Measurements from ENCODE around the gene RNF149.

The RNF149 gene

GRCh38 chr2:101302016-101302415 is 6.5 kb downstream of the RNF149 start:
- DNase-seq (ENCODE audit: insufficient read length, low spot score), result no peak
- no peak for FAIRE-seq
- TF ChIP-seq PAX5 (IDR thresholded peaks at IDR 0.05; ENCODE audit: insufficient read depth, low read length, severe bottlenecking), result no peak
- no peak for TF ChIP-seq POU2F2 (IDR thresholded peaks at IDR 0.05; ENCODE audit: low read depth, low read length)
- no peak for TF ChIP-seq POLR2A (IDR thresholded peaks at IDR 0.05; ENCODE audit: low read depth, low read length)
- no peak for TF ChIP-seq SPI1 (IDR thresholded peaks at IDR 0.05; ENCODE audit: low read depth, low read length)
- no peak for TF ChIP-seq POLR2AphosphoS5 (IDR thresholded peaks at IDR 0.05; ENCODE audit: low read depth, low read length)
- no peak for TF ChIP-seq TAF1 (IDR thresholded peaks at IDR 0.05; ENCODE audit: low read depth, low read length)

DNA sequence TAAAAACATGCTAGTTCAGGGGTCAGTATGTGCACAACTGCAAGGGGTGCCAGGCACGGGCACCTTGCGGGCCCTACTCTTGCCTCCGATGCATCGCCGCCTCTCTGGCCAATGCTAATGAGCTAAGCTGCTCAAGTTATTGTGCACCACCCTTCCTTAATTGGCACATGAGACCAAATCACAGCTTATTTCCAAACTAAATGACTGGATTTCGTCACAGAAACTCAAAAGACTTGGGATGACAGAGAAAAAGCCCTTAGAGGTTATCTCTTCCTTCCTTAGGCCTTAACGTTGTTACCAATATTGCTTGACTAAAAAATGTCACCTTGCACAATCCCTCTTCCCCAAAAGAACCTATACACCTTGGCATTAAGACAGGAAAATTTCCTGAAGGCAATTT is 7.7 kb downstream of the RNF149 start:
- TF ChIP-seq POU2F2 (IDR thresholded peaks at IDR 0.05; ENCODE audit: low read depth, low read length) (no peak), POLR2A (IDR thresholded peaks at IDR 0.05; ENCODE audit: low read depth, low read length) (no peak), PAX5 (IDR thresholded peaks at IDR 0.05; ENCODE audit: insufficient read depth, low read length, severe bottlenecking) (no peak), SPI1 (IDR thresholded peaks at IDR 0.05; ENCODE audit: low read depth, low read length) (no peak), TAF1 (IDR thresholded peaks at IDR 0.05; ENCODE audit: low read depth, low read length) (no peak), POLR2AphosphoS5 (IDR thresholded peaks at IDR 0.05; ENCODE audit: low read depth, low read length) (no peak)
- FAIRE-seq (no peak), DNase-seq (ENCODE audit: insufficient read length, low spot score) (no peak)

GRCh38 chr2:101300164-101300563 is 8.3 kb downstream of the RNF149 start:
- FAIRE-seq (no peak), DNase-seq (ENCODE audit: insufficient read length, low spot score) (no peak)
- TF ChIP-seq POU2F2 (IDR thresholded peaks at IDR 0.05; ENCODE audit: low read depth, low read length) (no peak), SPI1 (IDR thresholded peaks at IDR 0.05; ENCODE audit: low read depth, low read length) (peak; percentile 18; the same call in 1 of the 2 replicates)

DNA sequence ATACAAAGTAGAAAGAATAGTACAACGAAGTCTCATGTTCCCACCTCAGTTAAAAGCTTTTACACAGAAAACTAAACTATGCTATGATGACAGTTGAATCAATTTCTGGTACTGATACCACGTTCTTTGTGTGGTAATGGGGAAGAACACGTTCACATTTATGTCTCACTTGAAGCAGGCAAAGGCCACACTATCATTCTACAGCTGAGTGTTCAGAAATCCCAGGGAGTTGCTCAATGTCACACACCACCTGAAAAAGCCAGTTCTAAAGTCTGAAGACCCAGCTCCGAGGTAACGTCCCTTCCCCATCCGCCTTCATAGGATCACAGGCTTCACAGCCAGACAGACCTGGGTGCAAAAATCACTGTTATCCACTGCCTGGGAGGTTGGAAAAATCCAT is 8.9 kb downstream of the RNF149 start:
- FAIRE-seq (no peak), DNase-seq (ENCODE audit: insufficient read length, low spot score) (no peak)
- TF ChIP-seq PAX5 (IDR thresholded peaks at IDR 0.05; ENCODE audit: insufficient read depth, low read length, severe bottlenecking) (no peak), TAF1 (IDR thresholded peaks at IDR 0.05; ENCODE audit: low read depth, low read length) (no peak), POU2F2 (IDR thresholded peaks at IDR 0.05; ENCODE audit: low read depth, low read length) (no peak), SPI1 (IDR thresholded peaks at IDR 0.05; ENCODE audit: low read depth, low read length) (no peak), POLR2AphosphoS5 (IDR thresholded peaks at IDR 0.05; ENCODE audit: low read depth, low read length) (no peak), POLR2A (IDR thresholded peaks at IDR 0.05; ENCODE audit: low read depth, low read length) (no peak)

DNA sequence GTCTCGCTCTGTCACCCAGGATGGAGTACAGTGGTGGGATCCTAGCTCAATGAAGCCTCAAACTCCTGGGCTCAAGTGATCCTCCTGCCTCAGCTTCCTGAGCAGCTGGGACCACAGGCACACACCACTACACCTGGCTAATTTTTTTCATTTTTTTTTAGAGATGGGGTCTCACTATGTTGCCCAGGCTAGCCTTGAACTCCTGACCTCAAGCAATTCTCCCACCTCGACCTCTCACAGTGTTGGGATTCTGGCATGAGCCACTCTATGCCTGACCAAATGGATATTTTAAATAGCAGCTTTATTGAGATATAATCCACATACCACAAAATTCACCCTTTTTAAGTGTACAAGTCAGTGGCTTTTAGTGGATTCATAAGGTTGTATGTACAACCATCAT is 11.1 kb downstream of the RNF149 start:
- FAIRE-seq (no peak), DNase-seq (ENCODE audit: insufficient read length, low spot score) (no peak)
- TF ChIP-seq SPI1 (IDR thresholded peaks at IDR 0.05; ENCODE audit: low read depth, low read length) (no peak), PAX5 (IDR thresholded peaks at IDR 0.05; ENCODE audit: insufficient read depth, low read length, severe bottlenecking) (no peak), POU2F2 (IDR thresholded peaks at IDR 0.05; ENCODE audit: low read depth, low read length) (no peak), POLR2AphosphoS5 (IDR thresholded peaks at IDR 0.05; ENCODE audit: low read depth, low read length) (no peak), POLR2A (IDR thresholded peaks at IDR 0.05; ENCODE audit: low read depth, low read length) (no peak)

DNA sequence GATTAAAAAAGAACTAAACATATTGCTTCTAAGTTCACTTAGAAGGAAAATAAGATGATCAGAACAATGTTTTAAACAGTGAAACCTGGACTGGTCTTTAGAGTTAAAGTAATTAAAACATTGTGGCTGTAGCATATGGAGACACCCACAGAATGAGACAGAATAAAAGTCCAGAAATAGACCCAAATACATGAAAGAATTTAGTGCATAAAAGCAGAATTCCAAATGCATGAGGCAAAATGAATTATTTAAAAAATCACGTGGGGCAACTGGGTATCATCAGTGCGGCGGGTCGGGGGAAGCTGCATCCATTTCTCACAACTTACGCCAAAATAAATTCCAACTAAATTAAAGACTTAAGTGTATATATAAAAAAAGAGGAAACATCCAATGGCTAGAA is 12.1 kb downstream of the RNF149 start:
- DNase-seq (ENCODE audit: insufficient read length, low spot score) (no peak), FAIRE-seq (no peak)
- TF ChIP-seq PAX5 (IDR thresholded peaks at IDR 0.05; ENCODE audit: insufficient read depth, low read length, severe bottlenecking) (no peak), POU2F2 (IDR thresholded peaks at IDR 0.05; ENCODE audit: low read depth, low read length) (no peak), POLR2A (IDR thresholded peaks at IDR 0.05; ENCODE audit: low read depth, low read length) (no peak), POLR2AphosphoS5 (IDR thresholded peaks at IDR 0.05; ENCODE audit: low read depth, low read length) (no peak), SPI1 (IDR thresholded peaks at IDR 0.05; ENCODE audit: low read depth, low read length) (no peak), TAF1 (IDR thresholded peaks at IDR 0.05; ENCODE audit: low read depth, low read length) (no peak)

DNA sequence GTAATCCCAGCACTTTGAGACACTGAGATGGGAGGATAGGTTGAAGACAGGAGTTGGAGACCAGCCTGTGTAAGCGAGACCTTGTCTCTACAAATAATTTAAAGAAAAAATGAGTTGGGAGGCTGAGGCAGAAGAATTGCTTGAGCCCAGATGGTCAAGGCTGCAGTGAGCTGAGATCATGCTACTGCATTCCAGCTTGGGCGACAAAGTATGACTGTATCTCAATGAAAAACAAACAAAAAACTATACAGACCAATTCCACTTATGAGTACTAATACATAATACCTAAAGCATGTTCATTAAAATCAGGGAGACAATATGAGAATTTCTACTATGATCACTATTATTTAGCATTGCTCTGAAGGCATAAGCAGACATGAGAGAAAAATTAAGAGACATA is 12.6 kb downstream of the RNF149 start:
- FAIRE-seq, result no peak
- no peak for TF ChIP-seq POLR2A (IDR thresholded peaks at IDR 0.05; ENCODE audit: low read depth, low read length)
- TF ChIP-seq POLR2AphosphoS5 (IDR thresholded peaks at IDR 0.05; ENCODE audit: low read depth, low read length), result no peak
- TF ChIP-seq PAX5 (IDR thresholded peaks at IDR 0.05; ENCODE audit: insufficient read depth, low read length, severe bottlenecking), result no peak
- no peak for TF ChIP-seq POU2F2 (IDR thresholded peaks at IDR 0.05; ENCODE audit: low read depth, low read length)
- no peak for TF ChIP-seq SPI1 (IDR thresholded peaks at IDR 0.05; ENCODE audit: low read depth, low read length)
- no peak for TF ChIP-seq TAF1 (IDR thresholded peaks at IDR 0.05; ENCODE audit: low read depth, low read length)
- no peak for DNase-seq (ENCODE audit: insufficient read length, low spot score)

DNA sequence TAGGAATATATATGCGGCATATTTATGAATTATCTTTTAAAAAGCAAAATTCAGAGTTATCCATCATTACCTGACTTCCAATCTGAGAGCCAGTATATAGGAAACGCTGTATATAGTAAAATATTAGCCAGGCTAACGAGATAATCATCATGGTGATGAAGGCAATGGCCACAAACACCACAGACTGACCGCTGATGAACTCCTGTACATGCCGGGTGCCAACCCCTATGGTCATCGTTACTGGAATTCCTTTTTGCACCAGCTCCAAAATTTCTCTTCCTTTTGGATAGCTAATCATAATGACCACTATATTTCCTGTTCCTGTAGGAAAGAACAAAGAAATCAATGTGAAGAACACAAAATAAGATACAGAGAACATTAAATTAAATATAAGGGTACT is 13.6 kb downstream of the RNF149 start:
- no peak for TF ChIP-seq TAF1 (IDR thresholded peaks at IDR 0.05; ENCODE audit: low read depth, low read length)
- TF ChIP-seq POLR2AphosphoS5 (IDR thresholded peaks at IDR 0.05; ENCODE audit: low read depth, low read length), result no peak
- no peak for TF ChIP-seq SPI1 (IDR thresholded peaks at IDR 0.05; ENCODE audit: low read depth, low read length)
- no peak for TF ChIP-seq POLR2A (IDR thresholded peaks at IDR 0.05; ENCODE audit: low read depth, low read length)
- no peak for TF ChIP-seq PAX5 (IDR thresholded peaks at IDR 0.05; ENCODE audit: insufficient read depth, low read length, severe bottlenecking)
- TF ChIP-seq POU2F2 (IDR thresholded peaks at IDR 0.05; ENCODE audit: low read depth, low read length), result no peak
- FAIRE-seq (no peak), DNase-seq (ENCODE audit: insufficient read length, low spot score) (no peak)

DNA sequence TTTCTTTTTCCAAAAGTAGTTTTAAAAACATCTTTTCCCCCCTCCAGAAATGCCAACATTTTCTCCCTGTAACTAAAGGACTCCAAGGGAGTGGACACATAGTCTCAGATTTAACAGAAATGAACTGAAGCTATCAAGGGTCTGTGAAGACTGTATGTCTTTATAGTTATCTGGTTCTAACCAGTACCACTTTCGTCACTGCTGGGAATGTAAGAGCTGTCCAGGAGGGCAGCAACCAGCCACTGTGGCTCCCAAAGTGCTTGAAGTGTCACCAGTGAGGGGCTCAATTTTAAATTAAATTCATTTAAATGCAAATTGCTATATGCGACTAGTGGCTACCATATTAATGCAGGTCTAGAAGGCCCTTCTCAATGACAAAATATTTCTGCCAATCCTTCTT is 15.0 kb downstream of the RNF149 start:
- TF ChIP-seq TAF1 (IDR thresholded peaks at IDR 0.05; ENCODE audit: low read depth, low read length) (no peak), POLR2A (IDR thresholded peaks at IDR 0.05; ENCODE audit: low read depth, low read length) (no peak), POLR2AphosphoS5 (IDR thresholded peaks at IDR 0.05; ENCODE audit: low read depth, low read length) (no peak), SPI1 (IDR thresholded peaks at IDR 0.05; ENCODE audit: low read depth, low read length) (no peak), PAX5 (IDR thresholded peaks at IDR 0.05; ENCODE audit: insufficient read depth, low read length, severe bottlenecking) (no peak), POU2F2 (IDR thresholded peaks at IDR 0.05; ENCODE audit: low read depth, low read length) (no peak)
- FAIRE-seq (no peak), DNase-seq (ENCODE audit: insufficient read length, low spot score) (no peak)

DNA sequence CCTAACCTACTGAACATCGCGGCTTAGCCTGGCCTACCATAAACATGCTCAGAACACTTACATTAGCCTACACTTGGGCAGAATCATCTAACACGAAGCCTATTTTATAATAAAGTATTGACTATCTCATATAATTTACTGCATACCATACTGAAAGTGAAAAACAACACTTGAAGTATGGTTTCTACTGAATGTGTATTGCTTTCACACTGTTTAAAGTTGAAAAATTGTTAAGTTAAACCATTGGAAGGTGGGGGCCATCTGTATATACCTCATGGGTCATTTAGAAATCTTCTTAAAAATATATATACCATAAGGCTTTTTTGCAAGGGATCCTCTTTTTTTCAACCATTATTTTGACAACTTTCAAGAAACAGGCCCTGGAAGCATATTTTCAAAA is 16.5 kb downstream of the RNF149 start:
- TF ChIP-seq PAX5 (IDR thresholded peaks at IDR 0.05; ENCODE audit: insufficient read depth, low read length, severe bottlenecking) (no peak), SPI1 (IDR thresholded peaks at IDR 0.05; ENCODE audit: low read depth, low read length) (no peak), POLR2AphosphoS5 (IDR thresholded peaks at IDR 0.05; ENCODE audit: low read depth, low read length) (no peak), TAF1 (IDR thresholded peaks at IDR 0.05; ENCODE audit: low read depth, low read length) (no peak), POU2F2 (IDR thresholded peaks at IDR 0.05; ENCODE audit: low read depth, low read length) (no peak), POLR2A (IDR thresholded peaks at IDR 0.05; ENCODE audit: low read depth, low read length) (no peak)
- FAIRE-seq (no peak), DNase-seq (ENCODE audit: insufficient read length, low spot score) (no peak)
